Measurements from ENCODE around the gene POU5F1.
"Not testable (repeated sequence)": the region's sequence is repeated elsewhere in the genome, so short reads cannot be mapped to it uniquely, and the experiment has no call there.

Gene POU5F1

GRCh38 chr6:31170600-31170881 is at the start of gene POU5F1:
POU5F1 (minus strand) TSS chr6:31170682; CDS start chr6:31170620, 62 bp downstream.
- DNase-seq (ENCODE audit: low read depth, low spot score), result no peak

- no peak for DNase-seq (ENCODE audit: low read depth, low spot score)
Observed at GRCh38 chr6:31216208-31216898, 45.9 kb upstream of the POU5F1 start.

- DNase-seq (ENCODE audit: low read depth, low spot score), result not testable (repeated sequence)
Observed at GRCh38 chr6:31215216-31215615, 44.7 kb upstream of the POU5F1 start.

GRCh38 chr6:31214516-31214915 is 44.0 kb upstream of the POU5F1 start:
- DNase-seq (ENCODE audit: low read depth, low spot score), result no peak

GRCh38 chr6:31210741-31211532 is 40.5 kb upstream of the POU5F1 start:
- DNase-seq (ENCODE audit: low read depth, low spot score), result no peak

GRCh38 chr6:31210123-31210522 is 39.6 kb upstream of the POU5F1 start:
- no peak for DNase-seq (ENCODE audit: low read depth, low spot score)

GRCh38 chr6:31209137-31209536 is 38.7 kb upstream of the POU5F1 start:
- no peak for DNase-seq (ENCODE audit: low read depth, low spot score)

GRCh38 chr6:31208506-31208905 is 38.0 kb upstream of the POU5F1 start:
- DNase-seq (ENCODE audit: low read depth, low spot score), result no peak

- no peak for DNase-seq (ENCODE audit: low read depth, low spot score)
Observed at GRCh38 chr6:31205638-31206037, 35.2 kb upstream of the POU5F1 start.

GRCh38 chr6:31204751-31205145 is 34.3 kb upstream of the POU5F1 start:
- DNase-seq (ENCODE audit: low read depth, low spot score), result no peak

- DNase-seq (ENCODE audit: low read depth, low spot score), result peak; percentile 27
Observed at GRCh38 chr6:31203345-31203979, 33.0 kb upstream of the POU5F1 start.

GRCh38 chr6:31202259-31203166 is 32.0 kb upstream of the POU5F1 start:
- DNase-seq (ENCODE audit: low read depth, low spot score), result no peak

- not testable (repeated sequence) for DNase-seq (ENCODE audit: low read depth, low spot score)
Observed at GRCh38 chr6:31199105-31199452, 28.6 kb upstream of the POU5F1 start.

- peak; percentile 82 for DNase-seq (ENCODE audit: low read depth, low spot score)
Observed at GRCh38 chr6:31197559-31198305, 27.2 kb upstream of the POU5F1 start.

GRCh38 chr6:31196251-31197022 is 26.0 kb upstream of the POU5F1 start:
- DNase-seq (ENCODE audit: low read depth, low spot score), result not testable (repeated sequence)

- DNase-seq (ENCODE audit: low read depth, low spot score), result not testable (repeated sequence)
Observed at GRCh38 chr6:31195308-31195979, 25.0 kb upstream of the POU5F1 start.

- no peak for DNase-seq (ENCODE audit: low read depth, low spot score)
Observed at GRCh38 chr6:31194061-31194834, 23.8 kb upstream of the POU5F1 start.

GRCh38 chr6:31193206-31193605 is 22.7 kb upstream of the POU5F1 start:
- no peak for DNase-seq (ENCODE audit: low read depth, low spot score)
